IPS-11a (cell line): ENCODE measurements around the gene WWC2.

Experiments used
- H3K4me3 ChIP-seq: one replicate; pipeline ENCODE4 v1.5.1; 2013; ENCODE audit warnings: low read depth, low read length, control low read depth

The WWC2 gene

DNA sequence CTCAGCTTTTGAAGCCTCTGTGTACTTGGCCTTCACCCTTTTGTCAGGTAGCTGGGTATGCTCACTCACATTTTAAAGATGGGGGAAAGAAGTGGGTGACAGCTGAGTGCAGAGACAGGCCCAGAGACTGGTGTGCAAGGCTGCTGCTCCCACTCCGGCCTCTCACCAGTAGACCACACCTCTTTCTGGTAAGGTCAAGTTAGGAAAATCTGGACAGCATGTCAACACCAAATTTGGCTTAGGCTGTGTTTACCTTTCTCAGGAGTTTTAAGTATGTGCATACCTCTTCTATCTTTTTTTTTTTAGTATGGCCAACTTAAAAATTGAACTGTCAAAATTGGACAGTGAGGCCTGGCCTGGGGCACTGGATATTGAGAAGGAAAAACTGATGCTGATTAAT, 154.4 kb downstream of the WWC2 start:
- H3K4me3 ChIP-seq = no peak overlapping the region

DNA sequence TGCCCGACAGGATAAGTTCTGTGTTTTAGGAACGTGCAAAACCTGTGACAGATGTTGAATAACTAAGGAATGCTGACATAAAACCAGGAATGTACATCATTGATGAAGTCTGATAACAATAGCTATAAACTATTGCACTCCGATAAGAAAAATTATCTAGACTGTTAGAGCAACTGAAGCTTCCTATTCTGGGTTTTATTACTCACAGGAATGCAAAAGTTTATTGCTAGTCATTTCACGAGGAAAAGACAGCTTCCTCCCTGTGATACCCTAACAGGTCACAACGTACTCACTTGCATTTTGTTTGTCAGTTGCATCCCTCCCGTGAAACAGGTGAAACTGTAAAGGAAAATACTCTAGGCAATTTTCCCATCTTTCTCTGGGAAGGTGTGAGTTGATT, 155.1 kb downstream of the WWC2 start:
- H3K4me3 ChIP-seq = no peak overlapping the region

DNA sequence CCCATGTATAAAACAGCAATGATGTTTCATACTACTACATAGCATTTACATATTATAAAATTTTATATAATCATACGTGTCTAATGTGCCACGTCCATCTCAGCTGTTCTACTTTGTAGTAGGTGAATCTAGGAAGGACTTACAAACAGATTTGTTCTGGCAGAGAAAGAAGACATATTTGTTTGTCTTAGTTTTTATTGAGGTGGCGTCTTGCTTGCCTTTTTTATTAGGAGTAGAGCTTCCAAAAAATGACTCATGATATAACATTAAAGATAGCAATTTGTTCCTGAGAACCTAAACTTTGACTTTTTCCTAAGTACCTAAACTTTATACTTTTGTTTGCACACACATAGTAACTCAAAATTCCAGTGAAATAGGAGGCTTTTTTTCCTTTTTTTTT, 156.4 kb downstream of the WWC2 start:
- no peak overlapping the region for H3K4me3 ChIP-seq

DNA sequence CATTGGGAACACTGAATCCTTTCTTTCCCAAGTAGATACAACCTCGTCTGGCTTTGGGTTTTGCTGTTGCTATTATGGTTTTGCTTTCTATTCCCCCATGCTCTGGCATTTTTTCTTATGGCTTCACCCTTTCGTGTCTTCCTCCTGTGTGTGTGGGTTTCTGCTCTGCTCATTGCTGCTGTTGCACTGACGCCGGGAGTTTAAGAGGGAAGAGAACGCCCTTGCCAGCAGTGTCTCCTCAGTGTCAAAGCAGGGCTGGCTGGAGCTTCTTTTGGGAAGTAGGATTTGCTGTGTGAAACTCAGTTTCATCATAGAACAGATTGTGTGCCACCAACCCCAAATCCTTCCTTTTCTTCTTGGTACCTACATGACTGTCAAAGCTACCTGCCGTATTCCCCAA, 157.3 kb downstream of the WWC2 start:
- H3K4me3 ChIP-seq = no peak overlapping the region

DNA sequence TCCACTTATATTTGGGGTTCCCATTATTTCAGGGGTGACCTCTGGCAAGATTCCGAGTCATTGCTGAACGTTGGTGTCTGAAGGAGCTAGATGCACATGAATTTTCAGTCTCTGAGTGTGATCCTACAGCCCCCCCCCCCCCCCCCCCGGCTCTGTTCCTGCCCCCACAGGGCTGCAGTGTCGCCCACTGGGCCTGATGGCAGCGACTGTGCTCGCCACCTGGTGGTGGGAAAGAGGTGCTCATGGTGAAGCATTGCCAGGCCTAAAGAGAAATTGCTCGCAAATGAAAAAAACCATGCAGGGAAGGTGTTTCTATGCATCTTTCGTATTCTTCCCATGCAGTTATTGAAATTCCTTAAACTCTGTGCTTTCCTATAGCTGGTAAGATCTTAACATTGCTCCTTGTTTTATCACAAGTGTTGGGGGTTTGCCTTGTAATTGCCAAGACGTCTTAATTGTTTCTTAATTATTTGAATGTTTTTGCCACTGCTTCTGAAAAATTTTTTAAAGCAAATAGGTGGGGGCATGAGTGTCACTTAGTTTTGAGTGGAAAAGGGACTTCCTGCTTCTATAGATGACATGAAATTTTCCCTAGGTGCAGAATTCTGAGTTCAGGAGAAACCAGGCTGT, 157.8 kb downstream of the WWC2 start:
- no peak overlapping the region for H3K4me3 ChIP-seq

DNA sequence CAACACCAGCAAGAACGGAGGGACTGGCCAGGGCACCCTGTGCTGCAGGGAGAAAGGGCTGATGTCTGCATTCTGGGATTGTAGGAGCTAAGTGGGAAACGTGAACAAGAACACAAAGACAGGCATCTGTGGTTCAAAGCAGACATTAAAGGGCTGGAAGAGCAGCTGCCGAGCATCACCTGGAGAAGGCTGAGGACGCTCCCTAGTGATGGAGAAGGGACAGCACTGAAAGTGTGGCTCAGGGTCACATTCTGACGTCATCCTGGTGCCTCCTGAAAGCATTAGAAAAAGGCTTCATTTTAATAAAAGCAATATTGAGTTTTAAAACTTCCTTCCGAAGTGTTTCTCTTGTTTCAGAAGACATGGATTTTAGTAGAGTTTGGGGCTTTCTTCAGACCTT, 158.8 kb downstream of the WWC2 start:
- H3K4me3 ChIP-seq = no peak overlapping the region

DNA sequence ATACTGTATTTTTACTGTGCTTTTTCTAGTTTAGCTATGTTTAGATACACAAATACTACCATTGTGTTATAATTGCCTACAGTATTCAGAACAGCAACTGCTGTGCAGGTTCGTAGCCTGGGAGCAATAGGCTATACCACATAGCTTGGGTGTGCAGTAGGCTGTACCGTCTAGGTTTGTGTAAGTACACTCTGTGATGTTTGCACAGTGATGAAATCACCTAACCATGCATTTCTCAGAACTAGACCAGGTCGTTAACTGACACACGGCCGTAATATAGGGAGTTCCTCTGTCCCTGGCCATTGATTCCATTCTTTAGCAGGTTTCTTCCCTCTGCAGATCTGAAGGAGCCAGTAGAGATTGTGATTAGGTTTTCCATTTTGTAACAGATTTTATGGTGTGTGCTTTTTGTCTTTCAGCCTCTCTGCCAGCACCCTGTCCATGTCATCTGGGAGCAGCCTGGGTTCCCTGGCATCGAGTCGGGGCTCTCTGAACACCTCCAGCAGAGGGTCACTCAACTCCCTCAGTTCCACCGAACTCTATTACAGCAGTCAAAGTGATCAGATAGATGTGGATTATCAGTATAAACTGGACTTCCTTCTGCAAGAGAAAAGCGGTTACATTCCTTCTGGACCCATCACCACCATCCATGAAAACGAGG, 161.6 kb downstream of the WWC2 start:
- H3K4me3 ChIP-seq = no peak overlapping the region

DNA sequence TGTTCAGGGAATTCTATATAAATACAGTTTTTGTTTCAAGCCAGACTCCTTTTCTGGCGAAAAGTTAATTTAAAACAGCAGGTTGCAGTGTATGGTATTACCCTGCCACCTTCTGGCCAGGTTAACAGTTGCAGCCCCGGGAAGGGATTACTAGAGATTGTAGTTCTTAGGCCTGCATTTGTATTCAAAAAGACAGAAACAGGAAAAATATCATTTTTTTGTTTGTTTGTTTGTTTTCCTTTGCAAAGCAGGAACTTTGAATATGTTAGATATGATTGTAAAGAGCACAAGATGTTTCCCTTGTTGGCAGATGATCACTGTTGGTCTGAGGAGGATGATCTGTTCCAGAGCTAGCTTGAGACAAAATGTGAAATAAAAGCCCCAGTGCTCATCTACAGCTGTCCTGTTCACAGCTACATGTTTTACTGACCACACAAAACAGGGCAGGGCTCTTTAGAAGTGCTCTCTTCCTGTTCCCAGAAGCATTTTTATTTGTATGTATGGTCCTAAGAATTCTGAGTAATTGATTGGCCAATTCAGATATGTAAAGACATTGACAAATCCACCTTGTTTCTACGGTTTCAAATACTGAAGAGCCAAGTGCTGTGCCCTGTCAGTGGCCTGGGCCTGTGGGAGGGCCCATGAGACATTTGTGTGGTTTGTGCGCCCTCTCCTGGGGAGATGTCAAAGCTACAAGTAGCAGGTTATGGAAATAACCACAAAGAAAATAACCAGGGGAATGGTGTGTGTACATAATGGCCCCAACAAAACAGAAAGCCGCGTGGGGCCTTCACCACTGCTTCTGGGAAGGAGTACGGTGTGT, 163.1 kb downstream of the WWC2 start:
- H3K4me3 ChIP-seq = no peak overlapping the region

DNA sequence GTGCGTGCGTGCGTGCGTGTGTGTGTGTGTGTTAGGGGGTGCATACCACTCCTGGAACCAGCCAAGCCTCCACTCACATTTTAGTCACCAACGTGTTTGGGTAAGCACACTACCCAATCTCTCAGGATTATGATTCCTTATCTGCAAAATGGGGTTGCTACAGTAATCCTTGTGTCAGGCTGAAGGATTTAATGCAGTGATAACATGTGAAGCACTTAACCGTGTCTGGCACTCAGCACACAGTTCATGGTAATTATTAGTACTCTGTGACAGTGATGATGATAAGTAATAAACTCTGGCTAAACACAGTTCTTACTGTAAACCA, 163.7 kb downstream of the WWC2 start:
- H3K4me3 ChIP-seq = no peak overlapping the region

DNA sequence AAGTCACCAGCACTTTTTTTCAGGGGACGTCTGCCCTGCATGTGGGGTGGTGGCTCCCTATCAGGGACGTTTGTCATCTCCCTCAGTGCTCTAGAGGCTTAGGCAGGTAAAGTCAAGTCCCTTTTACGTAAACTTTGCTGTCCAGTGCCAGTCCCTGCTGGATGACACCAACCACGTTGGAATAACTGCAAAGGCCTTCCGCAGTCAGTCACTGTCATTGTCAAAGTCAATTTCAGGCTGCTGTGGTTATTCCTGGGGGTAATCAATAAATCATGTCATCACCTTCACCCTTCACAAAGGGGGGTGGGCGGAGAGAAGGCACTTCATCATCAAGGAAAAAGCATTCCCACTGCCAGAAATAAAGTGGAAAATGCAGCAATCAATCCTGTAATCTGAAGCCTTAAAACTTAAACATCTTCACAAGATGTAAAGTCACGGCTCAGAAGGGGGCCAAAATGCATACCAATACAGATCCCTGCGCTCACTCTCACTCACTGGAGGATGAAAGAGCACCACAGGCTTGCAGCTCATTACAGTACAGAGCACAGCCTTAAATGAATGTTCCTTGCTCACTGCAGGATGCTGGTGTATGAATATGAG, 164.8 kb downstream of the WWC2 start:
- no peak overlapping the region for H3K4me3 ChIP-seq

DNA sequence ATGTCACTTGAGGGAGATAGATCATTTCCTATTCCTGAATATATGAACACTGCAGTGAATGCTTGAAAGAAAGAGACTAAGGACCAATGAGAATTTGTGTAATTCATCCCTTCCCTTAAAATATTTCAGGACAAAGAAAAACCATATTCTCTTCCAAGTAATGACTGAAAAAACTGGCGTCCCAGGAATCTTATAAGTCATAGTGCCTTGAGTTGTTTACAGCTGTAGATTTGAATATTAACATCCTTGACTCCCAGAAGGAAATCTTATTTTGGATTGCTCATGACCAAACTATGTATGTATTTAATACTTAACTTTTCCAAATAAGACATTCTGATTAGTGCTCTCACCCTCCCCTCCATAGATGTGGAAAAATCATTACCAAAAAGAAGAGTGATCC, 165.6 kb downstream of the WWC2 start:
- no peak overlapping the region for H3K4me3 ChIP-seq

DNA sequence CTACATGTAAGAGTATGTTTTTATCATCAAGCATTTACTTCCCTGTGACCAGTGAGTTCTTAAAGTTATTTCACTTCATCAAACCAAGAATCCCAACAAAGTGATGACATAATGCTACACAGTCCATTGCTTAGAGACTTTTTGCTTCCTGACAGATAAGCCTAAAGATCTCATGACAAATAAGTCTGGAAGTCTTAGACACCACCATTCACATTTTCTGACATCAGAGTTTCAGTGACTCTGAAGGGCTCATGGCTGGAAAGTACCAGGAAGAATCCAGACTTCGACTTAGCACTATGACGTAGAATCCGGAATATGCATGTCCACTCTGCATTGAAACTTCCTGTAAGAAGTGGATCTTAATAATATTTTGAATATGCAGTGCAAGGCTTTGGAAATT, 167.3 kb downstream of the WWC2 start:
- H3K4me3 ChIP-seq = no peak overlapping the region

DNA sequence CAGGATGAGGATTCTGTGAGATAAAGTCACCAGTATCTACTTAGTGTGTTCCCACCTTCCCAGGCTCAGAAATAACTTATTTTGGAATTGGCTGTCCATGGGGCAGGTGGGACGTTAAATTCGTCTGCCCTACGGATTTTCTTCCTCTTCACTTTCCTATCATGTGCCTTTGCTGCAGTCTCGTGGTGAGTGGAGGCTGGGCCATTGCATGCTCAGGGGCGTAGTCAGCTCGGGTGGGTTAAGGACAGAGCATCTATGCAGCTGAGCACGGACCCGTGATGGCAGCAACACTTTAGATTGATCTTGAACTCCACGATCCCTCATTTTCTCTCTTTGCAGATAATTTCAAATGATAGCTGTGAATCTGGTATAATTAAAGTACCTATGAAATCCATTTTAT, 169.5 kb downstream of the WWC2 start:
- H3K4me3 ChIP-seq = no peak overlapping the region

DNA sequence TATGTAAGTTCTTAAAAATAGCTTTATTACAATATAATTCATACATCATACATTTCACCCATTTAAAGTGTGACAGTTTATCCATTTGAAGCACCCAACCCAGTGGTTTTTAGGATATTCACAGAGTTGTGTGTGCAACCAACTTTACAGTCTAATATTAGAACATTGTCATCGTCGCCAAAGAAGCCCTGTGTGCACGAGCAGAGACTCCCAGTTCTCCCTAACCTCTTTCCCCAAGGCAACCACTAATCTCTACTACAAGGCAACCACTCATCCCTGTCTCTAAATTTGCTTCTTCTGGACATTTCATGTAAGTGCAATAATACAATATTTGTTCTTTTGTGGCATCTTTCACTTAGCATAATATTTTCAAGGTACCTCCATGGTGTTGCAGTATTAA, 173.3 kb downstream of the WWC2 start:
- no peak overlapping the region for H3K4me3 ChIP-seq

DNA sequence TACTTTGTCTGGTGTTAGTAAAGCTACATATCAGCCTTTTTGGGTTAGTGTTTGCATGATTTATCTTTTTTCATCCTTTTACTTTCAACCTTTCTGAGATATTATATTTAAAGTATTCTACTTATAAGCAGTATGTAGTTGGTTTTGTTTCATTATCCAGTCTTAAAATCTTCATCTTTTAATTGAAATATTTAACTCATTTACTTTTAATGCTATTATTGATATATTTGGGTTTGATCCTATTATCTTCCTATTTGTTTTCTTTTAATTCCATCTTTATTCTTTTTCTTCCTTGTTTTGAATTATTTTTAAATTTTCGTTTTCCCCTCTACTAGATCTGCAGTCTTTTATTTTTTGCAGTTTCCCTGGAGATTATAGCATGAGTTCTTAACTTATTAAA, 177.0 kb downstream of the WWC2 start:
- H3K4me3 ChIP-seq = no peak overlapping the region

DNA sequence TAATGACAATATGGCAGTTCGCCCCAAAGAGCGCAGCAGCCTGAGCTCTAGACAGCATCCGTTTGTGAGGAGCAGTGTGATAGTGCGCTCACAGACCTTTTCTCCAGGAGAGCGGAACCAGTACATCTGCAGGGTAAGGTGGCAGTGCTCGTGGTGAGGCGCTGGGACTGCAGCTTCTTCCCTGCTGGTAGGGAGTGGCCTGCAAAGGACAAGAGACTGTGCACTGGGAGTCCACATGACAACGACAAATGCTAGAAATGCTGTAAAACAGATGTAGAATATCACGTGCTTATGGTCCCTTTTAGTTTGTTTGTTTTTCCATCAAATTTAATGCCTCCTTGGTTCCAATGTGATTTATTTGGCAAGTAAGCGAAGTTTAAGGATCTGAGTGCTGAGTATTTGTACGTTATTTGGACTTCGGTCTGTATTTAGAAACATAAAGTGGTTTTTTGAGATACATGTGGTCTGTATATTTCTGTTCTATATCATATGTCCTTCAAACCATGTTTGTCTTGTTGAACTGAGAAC, 185.3 kb downstream of the WWC2 start:
- no peak overlapping the region for H3K4me3 ChIP-seq

DNA sequence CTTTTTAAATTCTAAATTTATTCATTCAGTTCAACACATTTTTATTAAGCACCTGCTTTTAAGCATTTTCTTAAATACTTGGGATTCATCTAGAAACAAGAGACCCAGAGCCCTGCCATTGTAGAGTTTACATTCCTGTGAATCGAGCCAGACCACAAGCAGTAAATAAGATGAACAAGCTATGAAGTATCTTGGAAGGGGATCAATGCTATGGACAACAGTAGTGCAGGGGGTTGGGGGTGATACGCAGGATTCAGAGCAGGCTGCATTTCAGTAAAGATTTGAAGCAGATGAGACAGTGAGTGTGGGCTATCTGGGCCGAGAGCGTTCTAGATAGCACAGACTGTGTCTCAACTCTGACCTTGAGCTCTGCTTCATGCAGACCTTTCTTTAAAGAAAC, 185.9 kb downstream of the WWC2 start:
- no peak overlapping the region for H3K4me3 ChIP-seq

DNA sequence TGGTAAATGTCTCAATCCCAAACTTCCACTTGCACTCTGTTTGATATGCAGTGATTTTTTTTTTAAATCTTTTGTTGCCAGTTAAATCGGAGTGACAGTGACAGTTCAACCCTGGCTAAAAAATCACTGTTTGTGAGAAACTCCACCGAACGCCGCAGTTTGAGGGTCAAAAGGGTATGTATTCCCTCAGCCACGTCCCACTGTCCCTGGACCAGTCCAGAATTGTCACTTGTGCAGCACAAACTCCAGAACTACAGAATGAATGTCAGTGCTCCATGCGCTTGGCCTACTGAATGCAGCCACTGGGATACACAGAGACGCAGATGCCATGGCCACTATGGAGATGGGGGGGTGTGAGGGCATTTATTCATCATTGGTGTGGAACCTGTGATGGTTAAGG, 186.8 kb downstream of the WWC2 start:
- H3K4me3 ChIP-seq = no peak overlapping the region

DNA sequence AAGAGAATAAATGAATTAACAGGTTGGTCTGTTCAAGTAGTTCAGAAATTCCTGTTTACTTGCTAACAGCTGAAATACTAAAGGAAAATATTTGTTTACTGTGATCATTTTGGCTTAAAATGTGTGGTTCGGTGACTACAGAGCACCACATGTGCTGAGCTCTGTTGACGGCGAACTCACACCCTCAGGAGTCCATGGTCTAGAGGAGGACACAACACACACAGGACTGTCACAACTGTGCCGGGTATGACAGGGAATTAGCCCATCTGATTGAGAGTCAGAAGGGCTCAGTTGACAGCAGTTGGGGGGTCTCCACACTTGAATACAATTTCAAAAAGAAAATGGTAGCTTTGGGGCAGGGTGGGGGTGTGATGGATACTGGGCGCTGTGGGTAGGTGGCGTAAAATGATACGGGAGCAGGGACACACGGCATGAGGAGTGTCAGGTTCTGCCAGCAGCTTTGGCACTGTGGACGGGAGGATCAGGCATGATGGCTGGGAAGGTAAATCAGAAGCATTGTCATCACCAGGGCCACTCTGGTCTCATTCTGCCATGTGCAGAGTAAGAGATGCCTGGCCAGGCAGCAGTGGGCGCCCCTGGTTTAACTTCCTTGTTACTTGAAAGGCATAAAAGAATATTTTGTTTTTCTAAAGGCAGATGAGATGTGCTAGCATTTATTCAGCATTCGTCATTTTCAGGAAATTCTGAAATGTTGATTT, 187.7 kb downstream of the WWC2 start:
- H3K4me3 ChIP-seq = no peak overlapping the region

DNA sequence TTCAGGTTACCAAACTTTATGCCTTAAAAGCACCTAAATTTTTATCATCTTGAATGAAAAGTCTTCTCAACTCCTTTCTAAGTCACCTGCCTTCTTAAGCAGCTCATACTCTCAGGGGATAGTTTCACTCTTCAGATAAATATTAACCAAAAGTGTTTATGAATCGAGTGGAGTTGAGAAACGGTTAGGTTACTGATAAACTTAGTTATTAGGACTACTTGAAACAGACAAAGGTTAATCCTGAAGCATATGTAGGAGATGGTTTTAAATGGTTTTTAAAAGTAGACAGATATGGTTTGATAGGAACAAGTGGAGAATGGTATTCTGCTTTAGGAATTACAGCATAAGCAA, 188.2 kb downstream of the WWC2 start:
- H3K4me3 ChIP-seq = no peak overlapping the region

DNA sequence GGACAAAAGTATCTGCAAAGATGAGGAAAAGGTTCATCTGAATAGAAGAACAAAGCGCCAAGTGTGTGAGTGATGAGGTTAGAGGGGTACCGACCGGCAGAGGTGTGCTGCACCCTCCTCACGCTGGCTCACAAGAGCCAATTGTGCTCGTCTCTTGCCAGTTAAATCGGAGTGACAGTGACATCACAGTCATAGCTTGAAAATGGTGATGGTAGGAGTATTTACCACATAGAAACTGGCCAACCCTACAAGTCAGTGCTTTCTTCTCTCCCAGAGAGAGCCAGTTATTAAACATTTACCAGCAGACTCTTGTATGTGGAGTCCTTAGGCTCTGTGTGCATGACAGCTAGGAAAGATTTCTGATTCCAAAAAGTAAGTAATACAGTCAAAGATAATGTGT, 188.6 kb downstream of the WWC2 start:
- H3K4me3 ChIP-seq = no peak overlapping the region
